ENCODE measurements around the gene PUDP.

- TF ChIP-seq CTCF (IDR thresholded peaks at IDR 0.05): no peak
- no peak for TF ChIP-seq POLR2A (IDR thresholded peaks at IDR 0.05)
Observed at GRCh38 chrX:7082556-7082955, 65.4 kb downstream of the PUDP start.
